BLaER1 (cell line): Measurements from ENCODE around the gene ALG9.

ENCODE experiments used
- H3K27ac ChIP-seq: shearing (Covaris generic); formaldehyde crosslinking; 2 replicates; pipeline ENCODE4 v1.8.1; 2022
- H3K27me3 ChIP-seq: shearing (Covaris generic); formaldehyde crosslinking; 2 replicates; pipeline ENCODE4 v1.8.1; 2022
- H3K36me3 ChIP-seq: shearing (Covaris generic); formaldehyde crosslinking; 2 replicates; pipeline ENCODE4 v1.8.1; 2022
- H3K4me1 ChIP-seq: shearing (Covaris generic); formaldehyde crosslinking; 2 replicates; pipeline ENCODE4 v1.8.1; 2022
- H3K4me2 ChIP-seq: shearing (Covaris generic); formaldehyde crosslinking; 2 replicates; pipeline ENCODE4 v1.8.1; 2022
- H3K4me3 ChIP-seq: shearing (Covaris generic); formaldehyde crosslinking; 2 replicates; pipeline ENCODE4 v1.8.1; 2022
- H3K9ac ChIP-seq: shearing (Covaris generic); formaldehyde crosslinking; 2 replicates; pipeline ENCODE4 v1.8.1; 2022
- H3K9me3 ChIP-seq: shearing (Covaris generic); formaldehyde crosslinking; 2 replicates; pipeline ENCODE4 v1.8.1; 2022
- H4K20me1 ChIP-seq: shearing (Covaris generic); formaldehyde crosslinking; 2 replicates; pipeline ENCODE4 v1.8.1; 2022
- Cebpa-rat ChIP-seq: shearing (Covaris generic); IDR thresholded peaks from 2 replicates; pipeline ENCODE4 v1.8.1; 2022

Gene ALG9

GRCh38 chr11:111837366-111837891, 34.0 kb downstream of the ALG9 start:
- Histone ChIP-seq H3K9ac (no peak overlapping the region), H3K4me1 (no peaks in the 10 kb centered on the region), H4K20me1 (no peaks in the 10 kb centered on the region), H3K27me3 (no peaks in the 10 kb centered on the region), H3K9me3 (no peaks in the 10 kb centered on the region), H3K4me3 (no peak overlapping the region), H3K36me3 (peaks cover 70% of the 10 kb centered on the region), H3K4me2 (no peak overlapping the region), H3K27ac (no peak overlapping the region)
- TF ChIP-seq Cebpa-rat: no peak

- Histone ChIP-seq H3K27me3 (no peaks in the 10 kb centered on the region), H3K27ac (no peak overlapping the region), H4K20me1 (no peaks in the 10 kb centered on the region), H3K4me3 (no peak overlapping the region), H3K9ac (no peak overlapping the region), H3K4me1 (no peaks in the 10 kb centered on the region), H3K36me3 (peaks cover 70% of the 10 kb centered on the region), H3K9me3 (no peaks in the 10 kb centered on the region), H3K4me2 (no peak overlapping the region)
- no peak for TF ChIP-seq Cebpa-rat
Measured at GRCh38 chr11:111836721-111837120, 34.7 kb downstream of the ALG9 start.

DNA sequence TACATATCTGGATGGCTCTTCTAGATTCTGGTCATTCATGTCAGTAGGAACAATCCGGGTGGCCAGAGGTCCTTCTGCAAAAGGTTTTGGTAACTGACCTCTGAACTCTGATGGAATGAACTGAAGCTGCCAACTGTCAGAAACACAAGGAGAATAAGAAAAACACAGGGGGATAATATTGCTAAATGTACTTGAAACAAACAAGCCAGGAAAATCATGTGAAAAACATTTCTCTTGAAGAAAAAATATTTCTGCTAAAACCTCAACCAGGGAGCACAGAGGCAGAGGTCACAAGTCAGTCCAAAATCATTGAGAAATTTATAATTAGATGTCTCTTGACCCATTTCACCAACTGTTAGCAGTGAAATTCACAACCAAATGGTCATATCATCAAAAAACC, 35.2 kb downstream of the ALG9 start:
- Histone ChIP-seq H3K4me2 (no peak overlapping the region), H3K4me3 (no peak overlapping the region), H3K27ac (no peak overlapping the region), H3K9me3 (no peaks in the 10 kb centered on the region), H3K36me3 (peaks cover 71% of the 10 kb centered on the region), H3K4me1 (no peaks in the 10 kb centered on the region), H3K9ac (no peak overlapping the region), H4K20me1 (no peaks in the 10 kb centered on the region), H3K27me3 (no peaks in the 10 kb centered on the region)
- TF ChIP-seq Cebpa-rat: no peak

- H3K4me3 ChIP-seq: no peak overlapping the region
- H3K27ac ChIP-seq: no peak overlapping the region
- no peak overlapping the region for H3K9ac ChIP-seq
- no peaks in the 10 kb centered on the region for H3K4me1 ChIP-seq
- H3K4me2 ChIP-seq: no peak overlapping the region
- H3K9me3 ChIP-seq: no peaks in the 10 kb centered on the region
- no peaks in the 10 kb centered on the region for H4K20me1 ChIP-seq
- peaks cover 73% of the 10 kb centered on the region for H3K36me3 ChIP-seq
- no peaks in the 10 kb centered on the region for H3K27me3 ChIP-seq
- TF ChIP-seq Cebpa-rat: no peak
Measured at GRCh38 chr11:111835665-111836064, 35.7 kb downstream of the ALG9 start.

GRCh38 chr11:111834432-111835163, 36.8 kb downstream of the ALG9 start:
- H3K4me3 ChIP-seq: no peak overlapping the region
- no peak overlapping the region for H3K27ac ChIP-seq
- peaks cover 69% of the 10 kb centered on the region for H3K36me3 ChIP-seq
- H3K4me2 ChIP-seq: no peak overlapping the region
- no peak overlapping the region for H3K9ac ChIP-seq
- no peak for TF ChIP-seq Cebpa-rat
- no peaks in the 10 kb centered on the region for H3K9me3 ChIP-seq
- H3K27me3 ChIP-seq: no peaks in the 10 kb centered on the region
- no peaks in the 10 kb centered on the region for H4K20me1 ChIP-seq
- no peaks in the 10 kb centered on the region for H3K4me1 ChIP-seq

DNA sequence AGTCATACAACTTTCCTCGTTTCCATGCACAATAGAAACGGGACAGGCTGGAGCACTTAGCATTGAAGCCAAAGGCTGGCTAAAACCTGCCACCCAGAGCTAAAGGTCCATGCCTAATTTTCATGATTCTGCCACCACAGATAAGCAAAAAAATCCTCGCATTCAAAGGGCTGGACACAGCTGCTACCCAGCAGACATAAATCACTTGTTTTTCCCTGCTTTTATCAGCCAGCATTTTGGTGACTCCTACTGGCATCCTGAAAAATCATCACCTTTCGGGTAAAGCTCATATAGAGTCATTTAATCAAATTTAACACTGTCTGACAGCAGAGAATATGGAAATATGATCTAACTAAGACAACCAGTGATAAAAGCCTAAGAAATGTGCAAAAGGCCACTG, 37.9 kb downstream of the ALG9 start:
- Histone ChIP-seq H3K4me2 (no peak overlapping the region), H3K4me1 (no peaks in the 10 kb centered on the region), H3K27me3 (no peaks in the 10 kb centered on the region), H3K36me3 (peaks cover 72% of the 10 kb centered on the region), H3K9me3 (no peaks in the 10 kb centered on the region), H3K4me3 (no peak overlapping the region), H3K27ac (no peak overlapping the region), H4K20me1 (no peaks in the 10 kb centered on the region), H3K9ac (no peak overlapping the region)
- TF ChIP-seq Cebpa-rat: no peak

- Histone ChIP-seq H3K4me3 (no peak overlapping the region), H3K9me3 (no peaks in the 10 kb centered on the region), H3K36me3 (peaks cover 62% of the 10 kb centered on the region), H3K27ac (no peak overlapping the region), H3K9ac (no peak overlapping the region), H4K20me1 (no peaks in the 10 kb centered on the region), H3K4me2 (no peak overlapping the region), H3K27me3 (no peaks in the 10 kb centered on the region), H3K4me1 (no peaks in the 10 kb centered on the region)
- TF ChIP-seq Cebpa-rat: no peak
Measured at GRCh38 chr11:111829185-111829968, 42.0 kb downstream of the ALG9 start.

DNA sequence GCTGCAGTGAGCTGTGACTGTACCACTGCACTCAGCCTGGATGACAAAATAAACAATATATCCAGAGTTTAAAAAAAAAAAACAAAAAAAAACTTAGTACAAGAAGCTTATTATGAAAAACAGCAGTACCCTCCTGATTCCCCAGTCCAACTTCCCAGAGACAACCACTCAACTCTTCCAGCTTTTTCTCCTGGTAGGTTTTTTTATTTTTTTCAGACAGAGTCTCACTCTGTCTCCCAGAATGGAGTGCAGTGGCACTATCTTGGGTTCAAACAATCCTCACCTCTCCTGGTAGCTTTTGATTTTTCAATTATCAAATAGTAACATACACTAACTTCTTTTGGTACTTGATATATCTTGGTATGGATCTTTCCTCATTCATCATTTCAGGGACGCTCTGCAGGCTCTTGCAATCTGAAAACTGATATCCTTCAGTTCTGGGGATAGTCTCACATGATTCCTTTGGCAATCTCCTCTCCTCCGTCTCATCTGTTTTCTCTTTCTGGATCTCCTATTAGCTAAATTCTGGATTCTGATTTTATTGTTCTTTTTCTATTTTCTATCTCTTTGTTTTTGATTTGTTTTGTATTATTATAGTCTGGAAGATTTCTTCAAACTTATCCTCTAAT, 44.9 kb downstream of the ALG9 start:
- Histone ChIP-seq H3K4me3 (no peak overlapping the region), H3K4me2 (no peak overlapping the region), H3K36me3 (peaks cover 60% of the 10 kb centered on the region), H3K9me3 (no peaks in the 10 kb centered on the region), H3K4me1 (no peaks in the 10 kb centered on the region), H3K9ac (no peak overlapping the region), H3K27ac (no peak overlapping the region), H4K20me1 (no peaks in the 10 kb centered on the region), H3K27me3 (no peaks in the 10 kb centered on the region)
- TF ChIP-seq Cebpa-rat: no peak

DNA sequence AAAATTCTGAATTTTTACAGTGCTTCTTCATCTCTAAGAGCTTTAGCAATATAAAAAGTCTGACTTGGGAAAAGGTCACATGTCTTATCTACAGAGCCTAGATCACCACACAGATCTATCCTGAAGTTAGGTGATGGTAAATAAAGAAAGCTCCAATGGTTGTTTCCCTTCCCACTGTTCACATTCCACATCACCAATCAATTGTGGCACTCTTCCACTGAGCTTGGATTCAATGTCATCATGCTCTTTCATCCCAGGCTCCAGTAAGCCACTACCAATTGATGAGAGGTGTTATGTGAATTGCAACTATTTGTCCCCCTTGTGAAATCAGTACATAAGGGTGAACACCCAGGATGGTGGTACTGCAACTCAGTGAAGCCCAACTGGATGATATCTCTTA, 47.8 kb downstream of the ALG9 start:
- Histone ChIP-seq H3K4me2 (no peak overlapping the region), H3K9ac (no peak overlapping the region), H3K27ac (no peak overlapping the region), H4K20me1 (no peaks in the 10 kb centered on the region), H3K4me3 (no peak overlapping the region), H3K36me3 (peaks cover 66% of the 10 kb centered on the region), H3K4me1 (0 out of 2 replicates have a peak, but pooled peaks cover 10% of the 10 kb centered on the region), H3K27me3 (no peaks in the 10 kb centered on the region), H3K9me3 (no peaks in the 10 kb centered on the region)
- TF ChIP-seq Cebpa-rat: no peak

- Histone ChIP-seq H3K4me2 (no peak overlapping the region), H3K9me3 (no peaks in the 10 kb centered on the region), H3K4me1 (0 out of 2 replicates have a peak, but pooled peaks cover 10% of the 10 kb centered on the region), H3K36me3 (peaks cover 61% of the 10 kb centered on the region), H4K20me1 (no peaks in the 10 kb centered on the region), H3K9ac (no peak overlapping the region), H3K27ac (no peak overlapping the region), H3K27me3 (no peaks in the 10 kb centered on the region), H3K4me3 (no peak overlapping the region)
- TF ChIP-seq Cebpa-rat: no peak
Measured at GRCh38 chr11:111823131-111823530, 48.2 kb downstream of the ALG9 start.
